ACHN (cell line): Measurements from ENCODE around the gene GAS7.

Experiments
- DNase-seq: peaks from one replicate; pipeline ENCODE4 v3.0.0-alpha.2; 2015
- in situ Hi-C: cut with HindIII; loops from 2 replicates; pipeline ENCODE4 v1.10.0; 2017; ENCODE audit warnings: low sequenced_read_pairs, low pct_ligation_motif_present, low pct_unique_long_range_greater_than_20kb

Gene GAS7

DNA sequence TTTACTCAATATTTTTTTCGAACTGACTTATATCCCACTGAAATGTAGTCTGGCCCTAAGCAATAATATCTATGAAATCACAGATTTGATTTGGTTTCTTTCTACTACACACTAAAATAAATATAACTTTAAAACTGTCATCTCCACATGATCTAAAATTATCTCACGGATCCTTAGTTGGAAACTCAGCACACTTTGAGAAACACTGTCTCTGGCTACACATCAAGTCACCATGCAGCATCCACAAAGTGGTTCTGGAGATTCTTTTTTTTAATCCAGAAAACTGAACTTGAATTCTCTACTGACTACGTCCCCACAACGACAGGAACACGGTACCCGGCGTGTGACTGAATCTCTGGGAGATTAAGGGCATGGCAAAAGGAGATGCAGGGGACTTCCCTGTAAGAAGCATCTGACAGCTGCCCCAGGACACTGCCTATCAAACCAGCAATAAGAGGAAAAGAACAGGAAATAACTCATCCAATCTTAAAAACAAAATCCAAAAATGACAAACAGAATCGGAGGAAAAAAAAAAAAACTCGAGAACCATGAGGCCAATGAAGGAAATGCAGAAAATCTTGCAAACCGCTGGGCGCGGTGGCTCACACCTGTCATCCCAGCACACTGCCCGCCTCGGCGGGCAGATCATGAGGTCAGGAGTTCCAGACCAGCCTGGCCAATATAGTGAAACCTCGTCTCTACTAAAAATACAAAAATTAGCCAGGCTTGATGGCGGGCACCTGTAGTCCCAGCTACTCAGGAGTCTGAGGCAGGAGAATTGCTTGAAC, 152.3 kb downstream of the GAS7 start:
- no peak for DNase-seq
- in situ Hi-C loops, result no loop called here

DNA sequence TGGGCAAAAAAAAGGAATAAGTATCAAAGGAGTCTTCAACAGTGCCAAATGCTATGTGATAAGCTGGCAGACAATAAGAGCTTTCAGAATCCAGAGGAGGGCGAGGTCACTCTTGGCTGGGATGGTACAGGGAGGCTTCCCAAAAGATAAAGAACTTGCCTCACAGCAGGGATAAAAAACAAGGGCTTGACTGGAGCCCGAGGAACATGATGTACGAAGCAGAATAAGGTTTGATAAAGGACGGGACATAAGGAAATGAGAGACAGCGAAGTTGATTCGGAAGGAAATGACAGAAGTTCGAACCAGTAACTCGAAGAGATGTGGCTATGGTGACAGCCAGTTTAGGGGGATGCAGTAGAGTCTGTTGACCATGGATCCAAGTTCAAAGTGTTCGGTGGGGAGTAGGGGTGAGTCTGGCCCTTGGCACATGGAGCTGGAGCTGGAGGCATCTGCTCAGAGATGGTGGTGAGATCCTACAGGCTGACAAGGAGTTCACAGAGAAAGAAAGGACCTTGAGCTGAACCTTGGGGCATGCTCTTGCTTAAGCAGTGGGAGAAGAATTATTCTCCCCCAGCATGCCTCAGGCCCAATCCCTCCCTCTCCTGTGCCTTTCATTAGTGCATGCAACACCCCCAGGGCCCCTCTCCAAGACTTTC, 155.7 kb downstream of the GAS7 start:
- in situ Hi-C loops, result no loop called here
- DNase-seq, result no peak

DNA sequence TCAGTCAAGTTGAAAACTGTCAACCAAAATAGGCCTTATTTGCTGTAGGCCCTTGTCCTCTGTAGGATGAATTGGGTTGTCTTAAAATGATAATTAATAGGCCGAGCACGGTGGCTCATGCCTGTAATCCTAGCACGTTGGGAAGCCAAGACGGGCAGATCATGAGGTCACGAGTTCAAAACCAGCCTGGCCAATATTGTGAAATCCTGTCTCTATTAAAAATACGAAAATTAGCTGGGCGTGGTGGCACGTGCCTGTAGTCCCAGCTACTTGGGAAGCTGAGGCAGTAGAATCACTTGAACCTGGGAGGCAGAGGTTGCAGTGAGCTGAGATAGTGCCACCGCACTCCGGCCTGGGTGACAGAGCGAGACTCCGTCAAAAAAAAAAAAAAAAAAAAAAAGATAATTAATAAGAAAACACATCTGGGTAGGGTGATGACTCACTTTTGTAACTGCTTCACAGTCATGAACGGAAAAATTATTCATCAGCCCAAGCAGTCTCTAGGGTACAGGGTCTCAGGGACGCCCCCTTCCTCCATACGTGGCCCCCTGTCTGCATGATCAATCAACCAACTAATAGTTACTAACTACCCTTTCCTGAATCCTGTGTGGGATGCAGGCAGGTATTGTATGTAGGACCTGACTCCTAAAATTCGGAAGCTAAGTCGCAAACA, 156.4 kb downstream of the GAS7 start:
- in situ Hi-C loops, result no loop called here

DNA sequence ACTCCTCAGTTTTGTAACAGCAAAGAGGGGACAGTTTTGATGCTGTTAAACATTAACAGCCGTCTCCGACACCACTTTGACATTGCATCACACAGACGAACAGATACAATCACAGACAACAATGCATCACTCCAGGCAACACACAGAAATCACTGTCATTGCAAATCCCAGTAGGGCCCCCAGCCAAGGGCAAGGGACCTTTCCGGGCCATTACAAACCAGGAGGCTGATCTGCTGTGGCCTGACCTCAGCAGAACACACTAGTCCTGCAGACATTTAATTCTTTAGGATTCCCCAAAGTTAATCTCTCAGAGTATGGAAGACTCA, 157.2 kb downstream of the GAS7 start:
- no peak for DNase-seq
- in situ Hi-C loops, result no loop called here

More for the DNA sequence above, 156.4 kb downstream of the GAS7 start:
- no peak for DNase-seq

DNA sequence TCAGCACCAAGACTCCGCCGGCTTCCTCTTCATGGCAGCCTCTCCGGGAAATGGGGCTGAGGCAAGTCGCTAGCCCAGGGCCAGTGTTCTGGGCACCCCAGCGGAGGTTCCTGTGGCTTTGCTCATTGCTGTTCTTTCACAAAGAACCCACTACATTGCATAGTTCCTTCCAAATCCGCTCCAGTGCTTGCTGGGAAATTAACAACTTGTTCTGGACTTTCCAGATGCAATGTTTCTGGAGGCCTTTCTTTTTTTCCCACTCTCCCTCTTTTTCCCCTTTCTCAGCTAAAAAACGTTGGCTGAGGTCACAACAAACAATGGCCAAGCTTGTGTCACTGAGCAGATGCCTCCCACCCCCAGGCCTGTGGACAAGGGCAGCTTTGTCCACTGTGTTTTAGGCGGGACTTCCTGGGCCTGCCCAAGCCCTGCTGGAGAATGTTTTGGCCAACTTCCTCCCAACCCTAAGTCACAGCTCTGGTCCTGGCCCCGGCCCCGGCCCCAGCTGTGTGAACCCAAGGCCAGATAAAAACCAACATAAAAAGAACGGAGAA, 161.8 kb downstream of the GAS7 start:
- no peak for DNase-seq
- in situ Hi-C loops, result no loop called here

DNA sequence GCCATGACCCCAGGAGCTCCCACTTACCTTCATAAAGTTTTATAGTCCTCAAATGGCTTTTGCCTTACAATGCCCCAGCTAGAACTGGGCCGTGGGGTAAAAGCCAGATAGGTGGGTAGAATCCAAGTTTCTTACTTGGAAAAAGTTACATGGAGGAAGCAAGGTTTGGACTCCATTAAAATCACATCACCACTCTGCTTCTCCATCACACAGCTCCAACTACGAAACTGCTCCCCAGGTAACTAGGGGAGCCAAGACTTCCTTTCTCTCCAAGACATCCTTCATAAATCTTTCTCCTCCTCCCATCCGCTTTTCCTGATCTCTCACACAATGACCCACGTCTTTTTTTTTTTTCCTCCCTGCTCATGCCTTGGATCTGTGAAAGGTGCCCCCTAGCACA, 162.5 kb downstream of the GAS7 start:
- in situ Hi-C loops, result no loop called here
- DNase-seq, result no peak

DNA sequence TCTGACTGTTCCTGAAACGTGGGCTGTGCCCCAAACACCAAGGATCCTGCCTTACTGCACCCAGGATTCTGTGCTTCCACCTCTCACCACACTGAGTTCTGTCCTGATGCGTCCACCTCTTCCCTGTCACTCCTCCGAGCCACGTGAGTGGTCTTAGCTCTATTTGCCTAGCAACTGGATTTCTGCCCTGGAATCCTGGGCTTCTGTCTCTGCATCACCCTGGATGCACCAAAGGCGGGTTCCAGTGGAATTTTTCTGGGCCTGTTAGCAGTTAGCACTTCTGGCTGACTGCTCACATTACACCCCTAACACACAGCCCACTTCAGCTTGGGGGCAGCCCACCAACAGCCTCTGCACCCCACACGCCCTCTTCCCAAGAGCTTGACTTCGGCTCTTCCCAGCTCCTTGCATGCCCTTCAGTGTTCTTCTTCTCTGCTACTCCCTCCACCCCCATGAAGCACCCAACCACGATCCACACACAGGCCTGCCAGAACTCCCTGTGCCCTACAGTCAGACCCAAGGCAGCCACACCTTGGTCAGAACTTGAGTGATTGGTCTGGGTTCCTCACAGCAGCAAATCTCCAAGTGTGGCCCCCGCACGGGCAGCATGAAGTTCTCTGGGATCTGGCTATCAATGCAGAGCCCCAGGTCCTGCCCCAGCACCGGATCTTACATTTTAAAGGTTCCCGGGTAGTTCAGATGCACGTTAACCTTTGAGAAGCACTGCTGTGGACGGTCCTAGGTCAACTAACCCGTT, 163.5 kb downstream of the GAS7 start:
- no peak for DNase-seq
- in situ Hi-C loops, result no loop called here

DNA sequence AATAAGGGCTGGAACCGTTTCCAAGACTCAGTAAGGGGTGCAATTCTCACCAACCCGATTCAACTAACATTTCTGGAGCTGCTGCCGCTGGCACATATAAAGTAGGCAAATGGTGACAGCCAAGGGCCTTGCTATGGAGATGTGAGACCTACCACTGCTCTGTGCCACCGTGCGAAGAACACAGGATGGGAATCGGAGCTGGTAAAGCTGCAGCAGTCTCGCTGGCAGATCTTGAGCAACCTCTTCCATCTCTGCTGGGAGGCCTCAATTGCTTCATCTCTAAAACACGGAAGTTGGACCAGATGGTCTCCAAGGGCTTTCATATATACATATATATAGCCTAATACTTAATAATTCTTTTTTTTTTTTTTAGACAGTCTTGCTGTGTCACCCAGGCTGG, 164.4 kb downstream of the GAS7 start:
- DNase-seq, result no peak
- in situ Hi-C loops, result no loop called here

DNA sequence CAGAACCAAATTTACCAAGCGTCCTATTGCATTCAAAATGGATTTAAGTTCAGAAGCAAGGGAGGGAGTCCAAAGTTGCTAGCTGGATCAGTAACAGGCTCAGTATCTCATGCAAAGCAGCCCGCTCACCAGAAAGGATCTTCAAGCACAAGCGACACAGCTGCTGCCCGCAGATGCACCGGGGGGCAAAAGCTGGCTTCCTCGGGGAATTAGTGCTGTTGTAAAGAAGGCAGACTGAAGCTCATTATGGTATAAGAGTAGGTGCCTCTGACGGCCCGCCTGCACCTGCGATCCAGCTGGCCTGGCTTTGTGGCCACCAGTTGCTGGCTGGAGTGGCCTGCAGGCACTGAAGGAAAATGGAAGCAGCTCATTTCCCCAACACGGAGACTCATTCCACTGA, 165.0 kb downstream of the GAS7 start:
- in situ Hi-C loops, result no loop called here
- no peak for DNase-seq

DNA sequence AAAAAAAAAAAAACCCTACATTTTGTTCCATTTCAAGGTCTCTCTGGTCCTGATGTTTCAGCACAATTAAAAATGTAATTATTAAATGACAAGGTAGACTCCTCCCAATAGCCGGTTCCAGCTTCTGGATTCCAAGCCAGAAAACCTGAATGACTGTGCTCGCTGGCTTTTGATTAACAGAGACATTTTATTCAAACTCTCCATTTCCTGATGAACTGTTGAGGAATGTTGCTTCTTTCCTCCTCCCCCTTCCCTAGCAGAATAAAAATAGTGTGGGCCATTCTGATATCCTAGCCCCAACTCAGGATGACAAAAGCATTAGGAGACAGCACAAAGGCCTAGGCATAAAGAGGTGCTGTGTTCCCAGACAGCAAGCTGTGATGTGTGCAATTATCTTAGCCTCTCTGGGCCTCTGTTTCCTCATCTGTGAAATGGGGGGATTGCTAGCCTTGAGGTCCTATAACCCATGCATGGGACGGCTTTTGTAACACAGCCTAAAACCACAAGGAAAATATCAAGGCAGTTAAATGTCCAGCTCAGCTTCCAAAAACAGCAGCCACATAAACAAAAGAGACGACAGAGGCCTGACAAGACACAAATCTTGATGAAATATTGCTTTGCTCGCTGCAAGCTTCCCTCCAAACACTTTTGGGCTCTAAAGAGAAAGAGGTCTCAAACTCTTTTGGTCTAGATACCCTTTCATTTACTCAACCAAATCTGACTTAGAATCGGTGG, 166.1 kb downstream of the GAS7 start:
- in situ Hi-C loops, result no loop called here
- peak; percentile 5 for DNase-seq

DNA sequence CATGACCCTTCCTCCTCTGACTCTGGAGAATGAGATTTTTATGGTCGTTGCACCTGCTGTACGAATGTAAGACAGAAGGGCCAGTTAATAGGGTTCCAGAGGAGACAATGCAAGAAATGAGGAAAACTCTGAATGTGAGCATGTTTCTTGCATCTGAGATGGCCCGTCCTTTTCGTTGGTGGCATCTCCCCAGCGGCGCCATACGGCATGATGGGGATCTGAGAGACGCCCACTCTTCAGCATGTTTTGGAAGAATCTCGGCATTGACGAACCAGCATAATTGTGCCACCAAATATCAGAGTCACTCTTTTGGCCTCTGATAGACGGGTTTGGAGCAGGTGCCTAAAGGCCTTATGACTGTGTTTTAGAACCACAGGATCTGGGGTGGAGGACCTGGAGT, 166.8 kb downstream of the GAS7 start:
- in situ Hi-C loops, result no loop called here
- DNase-seq, result no peak

DNA sequence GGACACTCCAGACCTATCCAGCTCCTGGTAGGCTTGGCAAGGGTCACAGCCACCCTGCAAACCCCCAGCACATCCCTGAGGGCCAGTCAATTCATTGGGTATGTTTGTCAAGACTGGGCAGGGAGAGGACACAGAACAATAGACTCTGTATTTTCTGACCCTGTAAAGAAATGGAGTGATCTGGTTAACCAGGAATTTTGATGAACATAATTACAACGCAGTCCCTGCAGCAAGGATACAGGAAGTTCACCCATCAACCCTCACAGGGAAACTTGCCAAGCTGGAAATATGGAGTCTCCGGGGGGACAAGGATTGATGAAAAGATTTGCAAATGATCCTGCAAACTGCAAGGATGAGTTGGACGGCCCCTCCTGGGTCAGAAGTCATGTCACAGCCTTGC, 167.3 kb downstream of the GAS7 start:
- no peak for DNase-seq
- in situ Hi-C loops, result no loop called here

DNA sequence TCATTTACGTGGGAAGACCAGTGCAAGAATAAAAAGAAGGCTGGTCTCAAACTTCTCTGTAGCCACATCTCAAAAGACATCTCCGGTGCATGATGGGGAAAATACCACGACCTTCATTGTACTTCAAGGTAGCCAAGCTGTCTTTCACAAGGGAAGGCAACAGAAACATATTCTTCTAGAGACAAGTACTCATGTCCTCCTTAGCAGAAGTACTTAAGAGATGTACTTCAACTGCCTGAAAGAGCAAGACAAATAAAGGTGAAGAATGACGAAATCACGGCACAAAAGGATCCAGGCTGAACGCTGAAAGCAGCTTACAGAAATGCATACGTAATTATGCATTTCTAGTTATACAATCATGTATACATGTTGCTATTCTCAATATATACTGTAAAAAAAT, 169.3 kb downstream of the GAS7 start:
- in situ Hi-C loops, result no loop called here
- no peak for DNase-seq

DNA sequence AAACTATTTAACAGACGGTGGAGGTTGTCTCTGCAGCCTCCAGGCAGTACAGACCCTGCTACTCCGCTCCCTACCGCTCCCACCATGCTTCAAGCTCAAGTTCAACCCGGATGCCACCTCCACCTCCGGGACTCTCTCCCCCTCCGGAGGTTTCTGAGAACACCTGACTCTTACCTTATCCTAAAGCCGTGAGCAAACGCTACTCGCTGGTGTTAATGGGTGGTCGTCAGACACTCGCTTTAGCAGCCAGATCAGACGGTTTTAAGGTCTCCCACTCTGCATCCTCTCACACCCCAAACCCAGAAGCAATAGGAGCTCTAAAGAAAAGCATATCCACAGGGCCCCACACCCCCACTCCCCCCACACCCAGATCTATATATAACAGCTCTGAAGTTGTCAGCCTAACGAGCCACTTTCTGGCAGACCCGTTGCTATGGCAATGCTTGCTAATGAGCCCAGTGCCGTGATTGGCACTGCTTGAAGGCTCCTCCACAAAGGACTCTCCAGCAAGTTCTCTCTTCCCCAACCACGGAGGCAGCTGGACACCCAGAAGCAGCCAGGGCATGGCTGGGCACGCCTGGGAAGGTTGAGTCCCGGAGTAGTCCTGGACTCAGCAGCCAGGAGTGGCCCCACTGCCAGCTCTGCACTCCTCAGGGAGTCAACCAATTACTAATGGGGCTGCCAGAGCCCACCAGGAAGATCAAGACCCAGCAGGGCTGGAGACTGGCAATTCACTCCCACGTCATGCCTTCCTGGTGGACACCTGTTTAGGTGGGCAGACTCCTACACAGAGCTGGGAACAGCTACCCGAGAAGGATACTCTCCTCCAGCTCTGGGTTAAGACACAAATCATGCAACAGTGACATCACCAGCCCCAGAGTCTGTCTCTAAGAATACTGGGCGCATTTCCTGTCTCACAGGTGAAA, 172.2 kb downstream of the GAS7 start:
- in situ Hi-C loops, result no loop called here
- DNase-seq, result no peak

DNA sequence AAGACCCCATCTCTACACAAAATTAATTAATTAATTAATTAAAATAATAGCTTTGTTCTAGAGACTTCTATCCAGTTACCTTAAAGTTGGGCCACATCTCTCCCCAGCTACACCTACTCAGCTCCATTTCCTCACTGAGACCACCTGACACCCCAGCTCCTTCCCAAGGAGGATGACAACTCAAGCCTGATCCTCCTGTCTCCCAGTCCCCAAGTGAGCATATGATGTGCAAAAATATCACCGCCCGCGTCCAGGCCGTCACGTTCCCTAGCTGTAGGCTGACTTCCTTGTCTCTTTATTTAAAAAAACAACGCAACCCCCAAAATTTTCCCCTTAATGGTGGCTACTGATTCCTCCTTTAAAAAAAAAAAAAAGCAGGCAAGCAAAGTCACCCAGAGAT, 173.2 kb downstream of the GAS7 start:
- DNase-seq, result no peak
- in situ Hi-C loops, result no loop called here

DNA sequence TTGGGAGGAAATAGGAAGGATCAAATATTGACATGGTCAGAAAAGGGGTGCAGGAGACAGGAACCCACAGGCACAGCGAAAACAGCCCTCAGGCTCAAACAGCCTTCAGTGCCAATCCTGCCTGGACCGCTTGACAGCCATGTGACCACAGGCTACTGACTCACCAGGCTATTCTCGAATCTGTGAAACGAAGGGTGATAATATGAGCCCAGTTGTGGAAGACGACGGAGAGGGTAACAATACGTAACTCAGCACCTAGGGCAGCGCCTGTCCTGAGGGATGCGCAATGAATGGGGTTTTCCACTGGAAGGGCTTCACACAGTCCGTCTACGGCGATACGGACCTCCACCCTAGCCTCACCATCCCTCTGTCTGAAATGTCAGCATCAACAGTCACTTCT, 176.0 kb downstream of the GAS7 start:
- in situ Hi-C loops, result no loop called here
- no peak for DNase-seq

DNA sequence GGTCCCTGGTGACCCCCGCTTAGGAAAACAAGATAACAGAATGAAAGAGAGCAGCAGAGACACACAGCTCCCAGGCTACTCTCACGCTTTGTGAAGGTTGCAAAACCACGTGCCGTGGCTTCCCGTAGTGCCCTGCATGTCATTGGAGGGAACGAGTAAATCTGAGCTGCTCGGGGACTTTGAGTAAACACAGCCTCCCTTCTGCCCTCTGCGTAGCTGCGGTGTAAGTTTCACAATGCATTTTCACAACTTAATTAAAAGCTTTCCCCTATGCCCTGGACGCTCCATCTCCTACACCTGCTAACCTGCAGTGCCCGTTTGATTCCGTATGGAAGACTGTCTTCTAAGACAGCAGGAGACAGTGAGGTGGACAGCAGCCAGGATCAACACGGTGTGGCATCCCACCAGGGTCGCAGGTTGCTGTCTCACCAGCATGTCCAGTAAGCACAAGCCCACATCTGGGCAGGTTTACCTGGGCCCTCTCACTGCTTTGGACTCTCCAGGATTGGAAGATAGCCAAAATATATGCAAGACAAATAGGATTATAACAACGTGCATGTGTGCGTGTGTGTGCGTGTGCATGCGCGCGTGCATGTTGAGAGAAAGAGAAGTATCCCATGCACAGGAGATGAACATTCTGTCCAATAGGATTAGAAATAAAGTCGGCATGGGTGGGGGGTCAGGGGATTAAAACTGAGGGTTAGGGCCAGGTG, 177.0 kb downstream of the GAS7 start:
- DNase-seq, result no peak
- in situ Hi-C loops, result no loop called here
